ENCODE data around the gene TUBB1. TPM values are rescaled to one million over a fixed set of nuclear protein-coding genes. Genes with fewer than 3 reads are reported as not detected.
A peak's percentile ranks its signal among the peaks of the same experiment; 100 is the strongest.

Gene TUBB1
- total and polyA plus RNA-seq, 7 experiments from 2014 or later = 0.14 to 9.5 (median 0.60) TPM; not detected in 3

DNA sequence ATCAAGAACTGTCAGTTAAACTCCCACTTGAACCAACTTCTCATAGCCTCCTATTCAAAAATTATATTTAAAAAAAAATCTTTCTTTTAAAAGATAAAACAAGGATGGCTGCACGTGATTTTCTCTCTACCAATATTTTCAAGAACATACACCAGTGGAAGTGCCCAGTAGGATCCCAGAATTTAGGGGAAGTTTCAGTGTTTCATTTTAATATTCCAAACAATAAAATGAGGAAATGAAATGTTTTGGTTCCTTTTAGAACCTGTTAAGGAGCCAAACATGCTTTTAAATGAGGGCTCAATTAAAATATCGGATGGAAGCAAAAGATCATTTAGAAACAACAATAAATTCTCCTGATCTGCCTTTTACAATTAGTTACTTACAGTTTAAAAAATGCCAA is 49.8 kb downstream of the TUBB1 start:
- no peak for DNase-seq
- intact Hi-C loops (cut with micrococcal nuclease) = no loop called here
- Mint-ChIP-seq H3K36me3 (no peaks in the 10 kb centered on the region), H3K9me3 (no peaks in the 10 kb centered on the region), H3K27me3 (peaks cover 0 to 55% (median 10%) of the 10 kb centered on the region in 5 donors), H3K4me3 (no peak overlapping the region), H3K4me1 (no peaks in the 10 kb centered on the region), H3K27ac (no peak overlapping the region)
- Histone ChIP-seq H3K27ac (ENCODE audit: low read depth, low read length) (no peak overlapping the region), H3K9me3 (ENCODE audit: control insufficient read depth in 2 of 3, low read length in 3 of 3) (no peaks in the 10 kb centered on the region), H3K27me3 (ENCODE audit: control insufficient read depth in 2 of 2, insufficient read depth in 2 of 2, low read length in 2 of 2) (no peaks in the 10 kb centered on the region), H3K4me1 (ENCODE audit: control insufficient read depth in 2 of 2, insufficient read depth in 2 of 2, low read length in 2 of 2) (no peaks in the 10 kb centered on the region), H3K36me3 (ENCODE audit: control insufficient read depth in 2 of 3, insufficient read depth in 3 of 3, low read length in 3 of 3) (no peaks in the 10 kb centered on the region), H3K4me3 (ENCODE audit: low read length) (no peak overlapping the region)
- POLR2A ChIA-PET = interaction anchor here (0.6 kb wide), 1 partner anchor 426 kb away, joined by 4 read pairs; no protein-coding TSS in a partner anchor
- CTCF ChIA-PET = no interaction called here
- no peak for ATAC-seq

DNA sequence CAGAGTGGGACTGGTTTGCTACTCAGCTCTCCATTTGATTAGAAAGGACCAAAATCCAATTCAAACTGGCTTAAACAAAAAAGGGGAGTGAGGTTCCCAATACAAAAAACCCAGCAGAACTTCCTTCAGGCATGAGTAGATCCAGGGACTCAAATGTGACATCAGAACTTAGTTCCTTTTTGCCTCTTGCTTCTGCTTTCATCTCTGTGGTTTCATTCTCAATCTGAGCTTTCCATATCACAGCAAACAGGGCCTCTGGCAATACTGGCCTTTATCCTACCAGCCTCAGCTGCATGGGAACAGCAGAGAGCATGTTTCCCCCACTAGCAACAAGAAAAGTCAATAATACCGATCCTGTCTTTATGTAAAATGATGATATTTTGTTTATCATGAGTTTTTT is 52.0 kb downstream of the TUBB1 start:
- H3K27me3 ChIP-seq (ENCODE audit: control insufficient read depth in 2 of 2, insufficient read depth in 2 of 2, low read length in 2 of 2) = no peaks in the 10 kb centered on the region
- no peak overlapping the region for H3K27ac ChIP-seq (ENCODE audit: low read depth, low read length)
- DNase-seq (no peak), ATAC-seq (peak; percentile 46)
- intact Hi-C loops (cut with micrococcal nuclease) = no loop called here
- H3K9me3 Mint-ChIP-seq = no peaks in the 10 kb centered on the region
- H3K4me1 Mint-ChIP-seq = peaks cover 0 to 2% (median 0%) of the 10 kb centered on the region in 7 donors
- H3K36me3 Mint-ChIP-seq = no peaks in the 10 kb centered on the region
- H3K4me3 Mint-ChIP-seq = no peak overlapping the region
- no peak overlapping the region for H3K4me3 ChIP-seq (ENCODE audit: low read length)
- no peaks in the 10 kb centered on the region for H3K9me3 ChIP-seq (ENCODE audit: control insufficient read depth in 2 of 3, low read length in 3 of 3)
- POLR2A ChIA-PET = interaction anchor here (0.6 kb wide), 1 partner anchor 24 kb away, joined by 3 read pairs; no protein-coding TSS in a partner anchor
- H3K36me3 ChIP-seq (ENCODE audit: control insufficient read depth in 2 of 3, insufficient read depth in 3 of 3, low read length in 3 of 3) = no peaks in the 10 kb centered on the region
- H3K27ac Mint-ChIP-seq = no peak overlapping the region
- CTCF ChIA-PET = no interaction called here
- H3K27me3 Mint-ChIP-seq = peaks cover 0 to 65% (median 10%) of the 10 kb centered on the region in 5 donors
- no peaks in the 10 kb centered on the region for H3K4me1 ChIP-seq (ENCODE audit: control insufficient read depth in 2 of 2, insufficient read depth in 2 of 2, low read length in 2 of 2)

DNA sequence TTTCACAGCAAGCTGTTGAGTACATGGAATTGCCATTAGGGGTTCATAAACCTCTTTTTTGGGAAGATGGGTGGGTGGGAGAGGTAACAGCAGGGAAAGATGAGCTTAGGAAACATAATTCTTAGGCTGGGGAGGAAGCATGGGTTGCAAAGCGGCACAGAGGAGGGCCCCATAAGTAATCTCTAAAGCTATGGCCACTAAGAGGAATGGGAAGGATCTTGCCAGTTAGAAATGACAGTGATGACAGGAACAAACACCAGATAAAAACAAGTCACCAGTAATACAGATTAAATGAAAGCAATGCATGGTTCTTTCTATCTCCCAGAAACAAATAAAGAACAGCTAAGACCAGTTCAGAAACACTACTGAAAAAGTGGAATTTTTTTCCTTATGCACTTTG is 54.4 kb downstream of the TUBB1 start:
- H3K4me3 ChIP-seq (ENCODE audit: low read length) = no peak overlapping the region
- Mint-ChIP-seq H3K27me3 (peaks cover 2 to 51% (median 10%) of the 10 kb centered on the region in 5 donors), H3K27ac (no peak overlapping the region), H3K4me3 (no peak overlapping the region), H3K9me3 (no peaks in the 10 kb centered on the region), H3K36me3 (no peaks in the 10 kb centered on the region), H3K4me1 (peaks cover 0 to 6% (median 0%) of the 10 kb centered on the region in 7 donors)
- DNase-seq (no peak), ATAC-seq (no peak)
- H3K9me3 ChIP-seq (ENCODE audit: control insufficient read depth in 2 of 3, low read length in 3 of 3) = no peaks in the 10 kb centered on the region
- intact Hi-C loops (cut with micrococcal nuclease) = no loop called here
- CTCF ChIA-PET = interaction anchor here (0.6 to 1.0 kb wide), 2 partner anchors 15 to 714 kb away, joined by 3 read pairs; no protein-coding TSS in a partner anchor
- no peaks in the 10 kb centered on the region for H3K36me3 ChIP-seq (ENCODE audit: control insufficient read depth in 2 of 3, insufficient read depth in 3 of 3, low read length in 3 of 3)
- no peak overlapping the region for H3K27ac ChIP-seq (ENCODE audit: low read depth, low read length)
- POLR2A ChIA-PET = no interaction called here
- no peaks in the 10 kb centered on the region for H3K4me1 ChIP-seq (ENCODE audit: control insufficient read depth in 2 of 2, insufficient read depth in 2 of 2, low read length in 2 of 2)
- no peaks in the 10 kb centered on the region for H3K27me3 ChIP-seq (ENCODE audit: control insufficient read depth in 2 of 2, insufficient read depth in 2 of 2, low read length in 2 of 2)

DNA sequence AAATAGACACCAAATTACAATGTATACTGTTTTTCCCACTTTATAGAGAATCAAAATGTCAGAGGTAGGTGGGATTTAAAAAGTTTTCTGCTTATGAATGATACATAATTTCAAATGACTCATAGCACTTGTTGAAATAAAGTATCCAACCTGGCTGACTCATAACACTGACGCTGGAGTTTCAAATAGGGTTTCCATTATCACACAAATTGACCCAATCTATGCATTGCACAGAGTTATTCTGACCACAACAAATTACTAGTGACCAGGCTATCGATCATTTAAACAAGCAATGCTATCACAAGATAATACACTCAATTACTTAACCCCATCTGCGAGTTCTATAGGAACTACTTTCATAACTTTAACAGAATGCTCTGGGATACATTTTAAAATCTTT is 55.2 kb downstream of the TUBB1 start:
- Histone ChIP-seq H3K4me1 (ENCODE audit: control insufficient read depth in 2 of 2, insufficient read depth in 2 of 2, low read length in 2 of 2) (no peaks in the 10 kb centered on the region), H3K27me3 (ENCODE audit: control insufficient read depth in 2 of 2, insufficient read depth in 2 of 2, low read length in 2 of 2) (no peaks in the 10 kb centered on the region), H3K4me3 (ENCODE audit: low read length) (no peak overlapping the region), H3K27ac (ENCODE audit: low read depth, low read length) (no peak overlapping the region), H3K36me3 (ENCODE audit: control insufficient read depth in 2 of 3, insufficient read depth in 3 of 3, low read length in 3 of 3) (no peaks in the 10 kb centered on the region), H3K9me3 (ENCODE audit: control insufficient read depth in 2 of 3, low read length in 3 of 3) (no peaks in the 10 kb centered on the region)
- no peak overlapping the region for H3K27ac Mint-ChIP-seq
- H3K27me3 Mint-ChIP-seq = peaks cover 4 to 44% (median 12%) of the 10 kb centered on the region in 5 donors
- ATAC-seq (no peak), DNase-seq (no peak)
- H3K9me3 Mint-ChIP-seq = no peaks in the 10 kb centered on the region
- H3K36me3 Mint-ChIP-seq = no peaks in the 10 kb centered on the region
- peaks cover 0 to 6% (median 0%) of the 10 kb centered on the region in 7 donors for H3K4me1 Mint-ChIP-seq
- ChIA-PET CTCF (no interaction called here), POLR2A (no interaction called here)
- intact Hi-C loops (cut with micrococcal nuclease) = no loop called here
- no peak overlapping the region for H3K4me3 Mint-ChIP-seq

DNA sequence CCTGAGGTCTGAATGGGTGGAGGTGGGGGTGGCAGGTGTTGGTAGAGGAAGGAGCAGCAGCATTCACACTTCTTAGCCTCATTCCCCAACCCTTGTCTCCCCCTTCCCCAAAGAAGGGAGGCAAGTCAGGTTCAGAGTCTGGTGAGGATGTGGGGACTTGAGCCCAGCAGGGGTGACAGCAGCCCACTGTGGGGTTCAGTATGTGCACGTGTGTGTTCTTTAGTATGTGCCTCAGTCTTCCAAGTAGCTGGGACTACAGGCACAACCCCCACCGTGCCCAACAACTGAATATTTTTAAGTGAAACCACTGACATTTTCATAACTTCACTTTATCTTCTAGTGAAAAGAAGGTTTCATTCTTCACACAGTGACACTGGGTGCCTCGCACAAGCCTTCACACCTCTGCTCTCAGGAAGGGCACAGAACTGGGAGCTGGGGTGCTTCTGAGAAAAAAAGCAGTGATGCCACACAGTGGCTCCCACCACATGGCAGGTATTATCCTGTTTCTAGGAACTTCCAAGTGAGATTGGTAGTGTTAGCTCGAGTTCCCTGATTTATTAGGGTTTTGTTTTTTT is 56.8 kb downstream of the TUBB1 start:
- DNase-seq = no peak
- intact Hi-C loops (cut with micrococcal nuclease) = no loop called here
- Histone ChIP-seq H3K27ac (ENCODE audit: low read depth, low read length) (no peak overlapping the region), H3K4me3 (ENCODE audit: low read length) (no peak overlapping the region), H3K9me3 (ENCODE audit: control insufficient read depth in 2 of 3, low read length in 3 of 3) (no peaks in the 10 kb centered on the region), H3K4me1 (ENCODE audit: control insufficient read depth in 2 of 2, insufficient read depth in 2 of 2, low read length in 2 of 2) (no peaks in the 10 kb centered on the region), H3K27me3 (ENCODE audit: control insufficient read depth in 2 of 2, insufficient read depth in 2 of 2, low read length in 2 of 2) (no peaks in the 10 kb centered on the region), H3K36me3 (ENCODE audit: control insufficient read depth in 2 of 3, insufficient read depth in 3 of 3, low read length in 3 of 3) (no peaks in the 10 kb centered on the region)
- Mint-ChIP-seq H3K27me3 (peaks cover under 1 to 45% (median 13%) of the 10 kb centered on the region in 5 donors), H3K4me3 (no peak overlapping the region), H3K4me1 (peaks cover 0 to 6% (median 0%) of the 10 kb centered on the region in 7 donors), H3K27ac (no peak overlapping the region), H3K9me3 (no peaks in the 10 kb centered on the region), H3K36me3 (no peaks in the 10 kb centered on the region)
- POLR2A ChIA-PET = no interaction called here
- no peak for ATAC-seq
- CTCF ChIA-PET = no interaction called here

Other genes starting within 250 kb of the TUBB1 start
- 1 to 10 TPM in 3 of 5 experiments, under 1 TPM in 2; 0.13 to 2.0 (median 1.5) TPM for gene GNAS-AS1, start 168.5 kb upstream of the TUBB1 start, total RNA-seq
- not detected for gene GNAS-AS1, start 168.5 kb upstream of the TUBB1 start, polyA plus RNA-seq
- gene GNAS, start 166.7 kb upstream of the TUBB1 start, total RNA-seq = 100 to 1,000 TPM; 694 to 907 (median 775) TPM
- 100 to 1,000 TPM; 147 to 221 TPM for gene GNAS, start 166.7 kb upstream of the TUBB1 start, polyA plus RNA-seq
- gene NELFCD, start 38.2 kb upstream of the TUBB1 start, total RNA-seq = 10 to 100 TPM; 84.5 to 96.1 (median 90.8) TPM
- gene NELFCD, start 38.2 kb upstream of the TUBB1 start, polyA plus RNA-seq = 10 to 100 TPM; 65.0 to 81.6 TPM
- 100 to 1,000 TPM in 1 of 5 experiments, 10 to 100 TPM in 4; 29.5 to 165 (median 34.1) TPM for gene CTSZ, start 12.2 kb upstream of the TUBB1 start, total RNA-seq
- 1 to 10 TPM; 1.0 to 3.0 TPM for gene CTSZ, start 12.2 kb upstream of the TUBB1 start, polyA plus RNA-seq
- 10 to 100 TPM; 57.0 to 81.7 (median 67.4) TPM for gene ATP5F1E, start 12.9 kb downstream of the TUBB1 start, total RNA-seq
- gene ATP5F1E, start 12.9 kb downstream of the TUBB1 start, polyA plus RNA-seq = 10 to 100 TPM; 31.4 to 75.7 TPM
- gene PRELID3B, start 23.4 kb downstream of the TUBB1 start, total RNA-seq = 10 to 100 TPM; 37.1 to 70.4 (median 44.0) TPM
- 10 to 100 TPM; 17.6 to 27.4 TPM for gene PRELID3B, start 23.4 kb downstream of the TUBB1 start, polyA plus RNA-seq
- 10 to 100 TPM in 4 of 5 experiments, 1 to 10 TPM in 1; 8.5 to 37.8 (median 35.5) TPM for gene ZNF831, start 144.4 kb downstream of the TUBB1 start, total RNA-seq
- gene ZNF831, start 144.4 kb downstream of the TUBB1 start, polyA plus RNA-seq = 1 to 10 TPM; 5.6 to 7.8 TPM